Neural crest cell (in vitro differentiated cells): ENCODE measurements around the gene P3H4. TPM values are rescaled to one million over a fixed set of nuclear protein-coding genes. Genes with fewer than 3 reads are reported as not detected.

Experiments
- DNase-seq: peaks from one replicate; pipeline ENCODE4 v3.0.0; 2021; ENCODE audit warnings: low read depth, mixed read lengths, low spot score
- H3K27ac Mint-ChIP-seq: one replicate; pipeline ENCODE4 v1.8.0; 2021; ENCODE audit warnings: mild to moderate bottlenecking, mixed read lengths; ENCODE audit not compliant: unreplicated experiment
- H3K27me3 Mint-ChIP-seq: 2 replicates; pipeline ENCODE4 v1.8.0; 2021; ENCODE audit warnings: low read depth, mild to moderate bottlenecking, mixed read lengths
- H3K36me3 Mint-ChIP-seq: 2 replicates; pipeline ENCODE4 v1.8.0; 2021; ENCODE audit warnings: low read depth, mild to moderate bottlenecking, mixed read lengths
- H3K4me1 Mint-ChIP-seq: 2 replicates; pipeline ENCODE4 v1.8.0; 2021; ENCODE audit warnings: mixed read lengths
- H3K4me3 Mint-ChIP-seq: one replicate; pipeline ENCODE4 v1.8.0; 2021; ENCODE audit warnings: mild to moderate bottlenecking, mixed read lengths
- H3K9me3 Mint-ChIP-seq: 2 replicates; pipeline ENCODE4 v1.8.0; 2021; ENCODE audit warnings: mixed read lengths
- total RNA-seq: library from RNA; stranded (reverse); gene quantifications from 2 replicates; pipeline ENCODE4 v1.2.1, GENCODE V29; 2021
- TF ChIP-seq, protein P1 (sequence below): fragments of 200-600 bp; sonication (generic); conservative IDR thresholded peaks from 2 replicates; pipeline ENCODE4 v1.5.0; 2021; ENCODE audit warnings: antibody characterized with exemption, mild to moderate bottlenecking

The P3H4 gene
- total RNA-seq, 1 donor from 2014 or later = 42.3 TPM

DNA sequence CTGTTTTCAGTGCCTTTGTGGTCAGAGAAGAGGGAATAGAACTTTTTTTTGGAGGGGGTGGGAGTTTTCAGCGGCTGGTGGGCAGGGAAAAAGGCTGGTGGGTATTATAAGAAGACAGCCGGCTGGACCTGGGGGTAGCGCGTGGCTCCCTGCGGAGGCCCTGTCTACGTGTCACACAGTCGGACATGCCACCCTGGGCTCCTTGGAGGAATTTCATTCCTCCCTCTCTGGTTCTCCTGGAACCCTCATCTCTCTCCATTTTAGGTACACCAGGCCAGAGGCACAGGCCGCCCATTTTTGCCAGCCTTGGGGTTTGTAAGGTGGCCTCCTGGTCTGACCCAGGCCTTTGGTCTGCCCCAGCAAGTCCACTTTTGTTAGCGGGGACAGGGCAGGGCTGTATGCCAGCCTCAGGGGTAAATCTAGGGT lies 2.0 kb upstream of the P3H4 start:
- DNase-seq = no peak
- H3K27ac Mint-ChIP-seq = peak overlapping the region; percentile 98
- H3K4me1 Mint-ChIP-seq = peaks cover 38% of the 10 kb centered on the region
- TF ChIP-seq, protein P1, sequence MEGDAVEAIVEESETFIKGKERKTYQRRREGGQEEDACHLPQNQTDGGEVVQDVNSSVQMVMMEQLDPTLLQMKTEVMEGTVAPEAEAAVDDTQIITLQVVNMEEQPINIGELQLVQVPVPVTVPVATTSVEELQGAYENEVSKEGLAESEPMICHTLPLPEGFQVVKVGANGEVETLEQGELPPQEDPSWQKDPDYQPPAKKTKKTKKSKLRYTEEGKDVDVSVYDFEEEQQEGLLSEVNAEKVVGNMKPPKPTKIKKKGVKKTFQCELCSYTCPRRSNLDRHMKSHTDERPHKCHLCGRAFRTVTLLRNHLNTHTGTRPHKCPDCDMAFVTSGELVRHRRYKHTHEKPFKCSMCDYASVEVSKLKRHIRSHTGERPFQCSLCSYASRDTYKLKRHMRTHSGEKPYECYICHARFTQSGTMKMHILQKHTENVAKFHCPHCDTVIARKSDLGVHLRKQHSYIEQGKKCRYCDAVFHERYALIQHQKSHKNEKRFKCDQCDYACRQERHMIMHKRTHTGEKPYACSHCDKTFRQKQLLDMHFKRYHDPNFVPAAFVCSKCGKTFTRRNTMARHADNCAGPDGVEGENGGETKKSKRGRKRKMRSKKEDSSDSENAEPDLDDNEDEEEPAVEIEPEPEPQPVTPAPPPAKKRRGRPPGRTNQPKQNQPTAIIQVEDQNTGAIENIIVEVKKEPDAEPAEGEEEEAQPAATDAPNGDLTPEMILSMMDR = no peak
- peaks cover 11% of the 10 kb centered on the region for H3K36me3 Mint-ChIP-seq
- H3K27me3 Mint-ChIP-seq = no peaks in the 10 kb centered on the region
- peak overlapping the region; percentile 100 for H3K4me3 Mint-ChIP-seq
- H3K9me3 Mint-ChIP-seq = no peaks in the 10 kb centered on the region

DNA sequence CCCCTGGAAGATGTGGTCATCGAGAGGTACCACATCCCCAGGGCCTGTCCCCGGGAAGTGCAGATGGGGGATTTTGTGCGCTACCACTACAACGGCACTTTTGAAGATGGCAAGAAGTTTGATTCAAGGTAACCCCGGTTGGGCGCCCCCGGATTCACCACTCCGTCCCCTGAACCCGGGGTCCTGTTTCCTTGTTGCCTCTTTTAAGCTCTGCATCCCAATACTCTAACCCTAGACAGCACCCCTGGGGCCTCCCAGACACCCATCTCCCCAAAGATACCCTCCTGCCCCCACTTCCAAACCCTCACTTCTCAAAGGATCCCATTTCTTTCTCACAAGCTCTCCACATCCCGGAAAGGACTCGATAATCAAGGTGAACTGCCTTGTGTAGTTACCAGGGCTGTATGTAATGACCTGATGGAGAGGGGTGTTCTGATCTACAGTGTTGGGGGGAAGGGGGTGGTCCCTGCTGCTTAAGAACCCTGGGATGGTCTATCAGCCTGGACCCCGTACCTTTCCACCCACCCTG lies 1.5 kb upstream of the P3H4 start:
- TF ChIP-seq, protein P1 = no peak
- no peaks in the 10 kb centered on the region for H3K27me3 Mint-ChIP-seq
- H3K27ac Mint-ChIP-seq = peak overlapping the region; percentile 98
- H3K9me3 Mint-ChIP-seq = no peaks in the 10 kb centered on the region
- peaks cover 8% of the 10 kb centered on the region for H3K36me3 Mint-ChIP-seq
- H3K4me3 Mint-ChIP-seq = peak overlapping the region; percentile 100
- peaks cover 38% of the 10 kb centered on the region for H3K4me1 Mint-ChIP-seq
- DNase-seq = no peak

DNA sequence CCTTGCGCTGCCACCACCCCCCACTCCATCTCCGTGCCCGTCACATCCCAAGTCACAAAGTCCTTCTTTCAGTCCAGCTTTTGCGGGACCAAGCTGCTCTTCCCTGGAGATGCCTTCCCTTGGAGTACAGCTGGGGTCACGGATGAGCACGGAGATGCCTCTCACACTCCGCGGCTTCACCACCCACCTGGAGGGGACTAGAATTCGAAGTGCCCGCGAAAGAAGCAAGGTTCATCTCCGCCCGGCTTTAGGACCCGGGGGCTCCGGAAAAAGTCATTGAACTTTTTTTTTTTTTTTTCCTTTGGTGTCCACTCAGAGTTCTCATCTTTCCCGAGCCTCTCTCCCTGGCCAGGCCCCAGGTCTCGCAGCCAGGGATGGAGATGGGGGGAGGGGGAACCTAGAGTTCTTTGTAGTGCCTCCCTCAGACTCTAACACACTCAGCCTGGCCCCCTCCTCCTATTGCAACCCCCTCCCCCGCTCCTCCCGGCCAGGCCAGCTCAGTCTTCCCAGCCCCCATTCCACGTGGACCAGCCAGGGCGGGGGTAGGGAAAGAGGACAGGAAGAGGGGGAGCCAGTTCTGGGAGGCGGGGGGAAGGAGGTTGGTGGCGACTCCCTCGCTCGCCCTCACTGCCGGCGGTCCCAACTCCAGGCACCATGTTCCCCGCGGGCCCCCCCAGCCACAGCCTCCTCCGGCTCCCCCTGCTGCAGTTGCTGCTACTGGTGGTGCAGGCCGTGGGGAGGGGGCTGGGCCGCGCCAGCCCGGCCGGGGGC lies 817 bp upstream of the P3H4 start, which contains the start of gene FKBP10:
TSS of gene FKBP10 (plus strand) at position 624 of the 771 bp plus-strand sequence. CDS start at position 655, 31 bp downstream.
- peaks cover 38% of the 10 kb centered on the region for H3K4me1 Mint-ChIP-seq
- peak within 1 kb of the TSS; percentile 98 for H3K27ac Mint-ChIP-seq
- H3K36me3 Mint-ChIP-seq = peaks cover 7% of the 10 kb centered on the region
- H3K27me3 Mint-ChIP-seq = no peaks in the 10 kb centered on the region
- TF ChIP-seq, protein P1 = no peak
- no peaks in the 10 kb centered on the region for H3K9me3 Mint-ChIP-seq
- H3K4me3 Mint-ChIP-seq = peak within 1 kb of the TSS; percentile 100
- peak; percentile 81 for DNase-seq

DNA sequence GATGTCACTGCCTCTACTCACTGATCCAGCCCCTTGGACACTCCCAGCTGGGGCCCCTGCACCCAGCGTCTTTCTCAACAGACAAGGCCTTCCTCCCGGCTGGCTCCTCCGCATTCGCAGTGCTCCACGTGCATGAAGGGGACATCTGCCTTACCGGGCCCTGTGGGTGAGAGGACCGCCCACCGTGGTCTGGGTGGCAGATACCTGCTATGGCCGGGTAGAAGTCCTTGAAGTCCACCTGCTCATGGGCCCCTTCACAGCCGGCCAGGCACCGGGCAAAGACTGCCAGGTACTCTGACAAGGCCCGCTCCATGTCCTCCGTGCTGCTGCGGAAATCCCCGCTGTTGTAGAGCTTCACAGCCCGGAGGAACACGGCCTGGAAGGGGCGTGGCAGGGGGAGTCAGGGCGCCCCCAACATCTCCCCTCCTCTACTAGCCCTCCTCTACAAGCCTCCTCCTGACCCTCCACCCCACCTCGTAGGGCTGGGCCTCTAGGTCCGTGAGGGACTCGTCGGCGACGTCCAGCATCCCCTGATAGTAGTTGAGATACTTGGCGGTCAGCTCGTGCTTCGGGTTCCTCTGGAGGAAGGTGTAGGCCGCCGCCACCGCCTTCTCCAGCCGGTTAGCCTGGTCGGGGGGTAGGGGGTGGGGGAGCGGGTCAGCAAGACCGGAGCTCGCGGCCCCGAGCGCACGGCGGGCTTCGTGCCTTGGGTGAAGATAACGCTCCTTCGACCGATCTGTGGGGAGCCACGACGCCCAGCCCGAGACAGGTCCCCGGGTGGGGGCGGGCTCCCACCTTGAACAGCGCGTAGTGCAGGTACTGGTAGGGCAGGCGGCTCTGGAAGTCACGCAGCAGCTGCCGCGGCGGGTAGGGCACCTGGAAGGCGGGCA lies 845 bp downstream of the P3H4 start:
- no peak overlapping the region for H3K27ac Mint-ChIP-seq
- H3K27me3 Mint-ChIP-seq = no peaks in the 10 kb centered on the region
- H3K36me3 Mint-ChIP-seq = peaks cover 5% of the 10 kb centered on the region
- TF ChIP-seq, protein P1 = no peak
- no peaks in the 10 kb centered on the region for H3K9me3 Mint-ChIP-seq
- H3K4me1 Mint-ChIP-seq = peaks cover 38% of the 10 kb centered on the region
- DNase-seq = no peak
- peak overlapping the region; percentile 82 for H3K4me3 Mint-ChIP-seq

DNA sequence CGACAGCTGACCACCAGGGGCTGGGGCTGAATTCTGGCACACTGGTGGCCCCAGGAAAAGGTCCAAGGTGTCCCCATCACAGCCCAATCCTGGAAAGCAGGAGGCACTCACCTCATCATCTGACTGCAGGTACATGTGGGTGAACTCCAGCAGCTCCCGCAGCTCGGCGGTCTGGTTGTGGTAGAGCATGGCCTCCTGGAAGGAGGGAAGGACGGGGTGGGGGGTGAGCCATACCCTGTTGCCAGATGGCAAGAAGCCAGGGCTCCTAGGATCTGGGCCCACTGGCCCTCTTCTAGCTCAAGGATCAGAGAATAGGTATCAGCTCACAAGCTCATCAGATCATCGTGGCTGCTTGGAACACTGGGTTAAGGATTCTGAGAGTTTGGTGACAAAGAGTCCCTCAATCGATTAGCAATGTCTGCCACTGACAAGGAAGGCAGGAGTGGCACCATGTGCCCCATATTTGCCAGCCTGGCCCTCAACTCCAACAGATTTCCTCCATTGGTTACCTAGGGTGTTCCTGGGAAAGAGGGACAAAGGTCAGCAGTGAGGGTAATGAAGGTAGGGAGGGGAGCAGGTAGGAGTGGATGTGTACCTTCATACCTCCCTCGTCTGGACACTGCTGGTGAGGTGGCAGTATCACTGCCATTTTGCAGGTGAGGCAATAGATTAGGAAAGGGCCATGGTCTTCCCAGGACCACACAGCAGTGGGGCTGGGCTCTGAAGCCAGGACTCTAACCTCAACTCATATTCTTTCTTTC lies 4.9 kb downstream of the P3H4 start:
- TF ChIP-seq, protein P1 = no peak
- H3K9me3 Mint-ChIP-seq = no peaks in the 10 kb centered on the region
- H3K36me3 Mint-ChIP-seq = peaks cover 2% of the 10 kb centered on the region
- no peak for DNase-seq
- no peak overlapping the region for H3K27ac Mint-ChIP-seq
- no peaks in the 10 kb centered on the region for H3K27me3 Mint-ChIP-seq
- peaks cover 16% of the 10 kb centered on the region for H3K4me1 Mint-ChIP-seq
- peak overlapping the region; percentile 38 for H3K4me3 Mint-ChIP-seq
